Measurements from ENCODE around the gene LRRN2.

The LRRN2 gene

GRCh38 chr1:204711947-204712701, 26.6 kb upstream of the LRRN2 start:
- peaks cover 0 to 25% (median 24%) of the 10 kb centered on the region in 3 experiments for H3K27me3 ChIP-seq (ENCODE audit: control insufficient read depth in 3 of 3, insufficient read depth in 3 of 3, low read depth in 1 of 3, low read length in 3 of 3)
- no peak overlapping the region for H3K9ac ChIP-seq (ENCODE audit: low read depth, low read length, poor library complexity)
- WGBS, 2 donors (ENCODE audit: extremely low coverage in 2 of 2, insufficient read length in 2 of 2, insufficient replicate concordance in 1 of 2), result no CpG with 5 or more reads among the region's 23 CpGs
- peaks cover 21 to 48% of the 10 kb centered on the region in 2 donors for H3K4me1 ChIP-seq (ENCODE audit: control insufficient read depth in 2 of 2, insufficient read depth in 1 of 2, low read depth in 1 of 2, low read length in 2 of 2)
- H2BK15ac ChIP-seq (ENCODE audit: low read length), result no peak overlapping the region
- H3K79me1 ChIP-seq (ENCODE audit: low read depth, low read length), result no peaks in the 10 kb centered on the region
- no peak for DNase-seq (ENCODE audit: low spot score)
- no peak overlapping the region for H3K4me2 ChIP-seq (ENCODE audit: insufficient read depth, low read length, poor library complexity, severe bottlenecking)
- H4K91ac ChIP-seq (ENCODE audit: low read depth, low read length, poor library complexity), result no peak overlapping the region
- H2AK5ac ChIP-seq (ENCODE audit: low read depth, low read length), result peak overlapping the region; percentile 68
- H3K18ac ChIP-seq (ENCODE audit: low read length), result peak overlapping the region; percentile 46
- no peak overlapping the region for H3K4me3 ChIP-seq (ENCODE audit: low read length in 2 of 2)
- H3K9me3 ChIP-seq (replicated peaks in 1 of 2; ENCODE audit: control insufficient read depth in 2 of 2, insufficient read depth in 1 of 2, low read depth in 1 of 2, low read length in 2 of 2), result no peaks in the 10 kb centered on the region
- H2AFZ ChIP-seq (ENCODE audit: low read length), result no peak overlapping the region
- peak overlapping the region; percentile 40 for H3K23ac ChIP-seq (ENCODE audit: low read depth, low read length, poor library complexity)
- peak overlapping the region; percentile 29 for H2BK120ac ChIP-seq (ENCODE audit: low read depth, low read length)
- H3K4ac ChIP-seq (ENCODE audit: low read length), result no peak overlapping the region
- H3K27ac ChIP-seq (replicated peaks; ENCODE audit: low read length), result no peak overlapping the region
- H3K14ac ChIP-seq (ENCODE audit: low read length), result no peak overlapping the region
- no peak overlapping the region for H4K8ac ChIP-seq (ENCODE audit: low read depth, low read length)
- H2BK5ac ChIP-seq (ENCODE audit: low read length), result peak overlapping the region; percentile 33
- H3K36me3 ChIP-seq (replicated peaks in 1 of 2; ENCODE audit: control insufficient read depth in 2 of 2, insufficient read depth in 2 of 2, low read length in 2 of 2), result no peaks in the 10 kb centered on the region
- no peak overlapping the region for H2BK12ac ChIP-seq (ENCODE audit: low read length)

DNA sequence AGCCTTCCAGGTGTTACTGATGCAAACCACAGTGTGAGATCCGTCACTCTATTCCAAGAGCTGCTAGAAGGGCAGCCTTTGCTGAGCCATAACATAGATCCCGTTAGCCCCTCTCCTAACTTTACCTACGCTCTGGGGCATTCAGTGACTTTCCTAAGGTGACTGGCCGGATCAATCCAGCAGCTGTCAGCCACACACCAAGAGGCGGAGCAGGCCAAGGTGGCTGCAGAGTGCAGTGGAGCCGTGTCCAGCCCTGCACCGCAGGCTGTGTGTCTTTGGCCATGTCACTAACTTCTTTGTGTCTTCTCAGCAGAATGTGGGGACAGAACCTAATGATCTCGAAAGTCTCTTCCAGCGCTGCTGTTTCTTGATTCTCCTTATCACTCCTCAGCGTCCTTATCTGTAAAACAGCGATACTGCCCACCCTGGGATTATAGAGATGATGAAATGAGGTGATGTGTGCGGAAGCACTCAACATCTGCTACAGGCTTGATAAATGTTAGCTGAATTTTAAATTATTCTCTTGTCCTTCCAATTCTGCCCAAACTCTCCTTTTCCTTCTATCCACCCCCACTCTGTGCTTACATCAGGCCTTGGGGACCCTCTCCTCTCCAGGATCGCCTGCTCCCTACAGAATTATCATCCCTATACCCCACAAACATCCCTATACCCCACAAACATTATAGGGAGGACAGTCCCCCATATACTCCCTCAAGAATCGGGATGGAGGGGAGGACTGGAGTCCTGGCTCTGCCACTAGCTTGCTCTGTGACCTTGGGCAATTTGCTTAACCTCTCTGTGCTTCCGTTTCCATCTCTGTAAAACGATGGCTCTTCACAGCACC, 25.8 kb upstream of the LRRN2 start:
- peaks cover 29 to 54% of the 10 kb centered on the region in 2 donors for H3K4me1 ChIP-seq (ENCODE audit: control insufficient read depth in 2 of 2, insufficient read depth in 1 of 2, low read depth in 1 of 2, low read length in 2 of 2)
- H3K9me3 ChIP-seq (replicated peaks in 1 of 2; ENCODE audit: control insufficient read depth in 2 of 2, insufficient read depth in 1 of 2, low read depth in 1 of 2, low read length in 2 of 2), result no peaks in the 10 kb centered on the region
- H2AK5ac ChIP-seq (ENCODE audit: low read depth, low read length), result no peak overlapping the region
- no peak overlapping the region for H2BK120ac ChIP-seq (ENCODE audit: low read depth, low read length)
- H2BK5ac ChIP-seq (ENCODE audit: low read length), result no peak overlapping the region
- H3K27me3 ChIP-seq (ENCODE audit: control insufficient read depth in 3 of 3, insufficient read depth in 3 of 3, low read depth in 1 of 3, low read length in 3 of 3), result peaks cover 0 to 25% (median 24%) of the 10 kb centered on the region in 3 experiments
- no peak overlapping the region for H3K4me2 ChIP-seq (ENCODE audit: insufficient read depth, low read length, poor library complexity, severe bottlenecking)
- no peak overlapping the region for H4K91ac ChIP-seq (ENCODE audit: low read depth, low read length, poor library complexity)
- no peak overlapping the region for H4K8ac ChIP-seq (ENCODE audit: low read depth, low read length)
- H3K4ac ChIP-seq (ENCODE audit: low read length), result no peak overlapping the region
- no peak for DNase-seq (ENCODE audit: low spot score)
- no peak overlapping the region for H3K27ac ChIP-seq (replicated peaks; ENCODE audit: low read length)
- H3K36me3 ChIP-seq (replicated peaks in 1 of 2; ENCODE audit: control insufficient read depth in 2 of 2, insufficient read depth in 2 of 2, low read length in 2 of 2), result no peaks in the 10 kb centered on the region
- H3K79me1 ChIP-seq (ENCODE audit: low read depth, low read length), result no peaks in the 10 kb centered on the region
- WGBS, 2 donors (ENCODE audit: extremely low coverage in 2 of 2, insufficient read length in 2 of 2, insufficient replicate concordance in 1 of 2), result no CpG with 5 or more reads among the region's 16 CpGs
- H3K14ac ChIP-seq (ENCODE audit: low read length), result no peak overlapping the region
- no peak overlapping the region for H3K23ac ChIP-seq (ENCODE audit: low read depth, low read length, poor library complexity)
- no peak overlapping the region for H2BK15ac ChIP-seq (ENCODE audit: low read length)
- H3K18ac ChIP-seq (ENCODE audit: low read length), result no peak overlapping the region
- no peak overlapping the region for H3K4me3 ChIP-seq (ENCODE audit: low read length in 2 of 2)
- H2AFZ ChIP-seq (ENCODE audit: low read length), result no peak overlapping the region
- no peak overlapping the region for H2BK12ac ChIP-seq (ENCODE audit: low read length)
- no peak overlapping the region for H3K9ac ChIP-seq (ENCODE audit: low read depth, low read length, poor library complexity)

GRCh38 chr1:204709960-204710912, 24.7 kb upstream of the LRRN2 start:
- H4K91ac ChIP-seq (ENCODE audit: low read depth, low read length, poor library complexity), result no peak overlapping the region
- no peak overlapping the region for H2BK15ac ChIP-seq (ENCODE audit: low read length)
- peaks cover 34 to 51% of the 10 kb centered on the region in 2 donors for H3K4me1 ChIP-seq (ENCODE audit: control insufficient read depth in 2 of 2, insufficient read depth in 1 of 2, low read depth in 1 of 2, low read length in 2 of 2)
- WGBS, 2 donors (ENCODE audit: extremely low coverage in 2 of 2, insufficient read length in 2 of 2, insufficient replicate concordance in 1 of 2), result no CpG with 5 or more reads among the region's 11 CpGs
- H3K9ac ChIP-seq (ENCODE audit: low read depth, low read length, poor library complexity), result no peak overlapping the region
- H2BK12ac ChIP-seq (ENCODE audit: low read length), result no peak overlapping the region
- H3K23ac ChIP-seq (ENCODE audit: low read depth, low read length, poor library complexity), result no peak overlapping the region
- no peaks in the 10 kb centered on the region for H3K36me3 ChIP-seq (replicated peaks in 1 of 2; ENCODE audit: control insufficient read depth in 2 of 2, insufficient read depth in 2 of 2, low read length in 2 of 2)
- no peak overlapping the region for H3K4ac ChIP-seq (ENCODE audit: low read length)
- H3K4me2 ChIP-seq (ENCODE audit: insufficient read depth, low read length, poor library complexity, severe bottlenecking), result no peak overlapping the region
- H3K27me3 ChIP-seq (ENCODE audit: control insufficient read depth in 3 of 3, insufficient read depth in 3 of 3, low read depth in 1 of 3, low read length in 3 of 3), result peaks cover 0 to 25% (median 24%) of the 10 kb centered on the region in 3 experiments
- no peak overlapping the region for H3K4me3 ChIP-seq (ENCODE audit: low read length in 2 of 2)
- no peak overlapping the region for H2BK5ac ChIP-seq (ENCODE audit: low read length)
- H3K18ac ChIP-seq (ENCODE audit: low read length), result no peak overlapping the region
- no peak overlapping the region for H2AK5ac ChIP-seq (ENCODE audit: low read depth, low read length)
- H3K27ac ChIP-seq (replicated peaks; ENCODE audit: low read length), result no peak overlapping the region
- no peak overlapping the region for H2BK120ac ChIP-seq (ENCODE audit: low read depth, low read length)
- no peaks in the 10 kb centered on the region for H3K79me1 ChIP-seq (ENCODE audit: low read depth, low read length)
- no peak for DNase-seq (ENCODE audit: low spot score)
- H2AFZ ChIP-seq (ENCODE audit: low read length), result no peak overlapping the region
- H4K8ac ChIP-seq (ENCODE audit: low read depth, low read length), result no peak overlapping the region
- no peaks in the 10 kb centered on the region for H3K9me3 ChIP-seq (replicated peaks in 1 of 2; ENCODE audit: control insufficient read depth in 2 of 2, insufficient read depth in 1 of 2, low read depth in 1 of 2, low read length in 2 of 2)
- H3K14ac ChIP-seq (ENCODE audit: low read length), result no peak overlapping the region

Data from neuronal stem cell (in vitro differentiated cells).